Measurements from ENCODE around the gene KIT.

Gene KIT

GRCh38 chr4:54679813-54680212, 22.1 kb downstream of the KIT start:
- no peaks in the 10 kb centered on the region for H4K20me1 ChIP-seq (ENCODE audit: low read depth, low read length)
- no peak overlapping the region for H3K4me2 ChIP-seq (ENCODE audit: low read depth, low read length, poor library complexity, severe bottlenecking)
- TF ChIP-seq EZH2phosphoT487 (conservative IDR thresholded peaks at IDR 0.05; ENCODE audit: low read length) (no peak), CTCF (IDR thresholded peaks at IDR 0.05; ENCODE audit: insufficient read depth, low read length, poor library complexity, severe bottlenecking) (no peak)
- H2AFZ ChIP-seq (ENCODE audit: low read depth, low read length, severe bottlenecking), result no peak overlapping the region
- no peaks in the 10 kb centered on the region for H3F3A ChIP-seq (ENCODE audit: insufficient read depth)
- H3K27ac ChIP-seq (ENCODE audit: low read depth, low read length), result no peak overlapping the region
- H3K9me3 ChIP-seq (ENCODE audit: insufficient read depth, low read length), result no peaks in the 10 kb centered on the region
- no peaks in the 10 kb centered on the region for H3K9me2 ChIP-seq (replicated peaks; ENCODE audit: insufficient read depth, low read length)
- no peaks in the 10 kb centered on the region for H3K36me3 ChIP-seq (ENCODE audit: low read length)
- no peaks in the 10 kb centered on the region for H3K79me2 ChIP-seq (ENCODE audit: insufficient read depth, low read length)
- H3K9ac ChIP-seq (ENCODE audit: low read length), result no peak overlapping the region
- no peaks in the 10 kb centered on the region for H3K27me3 ChIP-seq (ENCODE audit: low read length)
- no peak overlapping the region for H3K4me3 ChIP-seq (ENCODE audit: insufficient read depth, low read length, poor library complexity, severe bottlenecking)

GRCh38 chr4:54683616-54684346, 26.0 kb downstream of the KIT start:
- Histone ChIP-seq H3K9me3 (ENCODE audit: insufficient read depth, low read length) (no peaks in the 10 kb centered on the region), H3F3A (ENCODE audit: insufficient read depth) (no peaks in the 10 kb centered on the region), H4K20me1 (ENCODE audit: low read depth, low read length) (no peaks in the 10 kb centered on the region), H3K27ac (ENCODE audit: low read depth, low read length) (no peak overlapping the region), H2AFZ (ENCODE audit: low read depth, low read length, severe bottlenecking) (no peak overlapping the region), H3K4me2 (ENCODE audit: low read depth, low read length, poor library complexity, severe bottlenecking) (no peak overlapping the region), H3K36me3 (ENCODE audit: low read length) (no peaks in the 10 kb centered on the region), H3K9ac (ENCODE audit: low read length) (no peak overlapping the region), H3K27me3 (ENCODE audit: low read length) (no peaks in the 10 kb centered on the region), H3K4me3 (ENCODE audit: insufficient read depth, low read length, poor library complexity, severe bottlenecking) (no peak overlapping the region), H3K9me2 (replicated peaks; ENCODE audit: insufficient read depth, low read length) (no peaks in the 10 kb centered on the region), H3K79me2 (ENCODE audit: insufficient read depth, low read length) (no peaks in the 10 kb centered on the region)
- no peak for TF ChIP-seq EZH2phosphoT487 (conservative IDR thresholded peaks at IDR 0.05; ENCODE audit: low read length)
- peak; percentile 41 for TF ChIP-seq CTCF (IDR thresholded peaks at IDR 0.05; ENCODE audit: insufficient read depth, low read length, poor library complexity, severe bottlenecking)

- Histone ChIP-seq H3K9ac (ENCODE audit: low read length) (no peak overlapping the region), H3K9me2 (replicated peaks; ENCODE audit: insufficient read depth, low read length) (no peaks in the 10 kb centered on the region), H3K27ac (ENCODE audit: low read depth, low read length) (no peak overlapping the region), H3K4me3 (ENCODE audit: insufficient read depth, low read length, poor library complexity, severe bottlenecking) (no peak overlapping the region), H3F3A (ENCODE audit: insufficient read depth) (no peaks in the 10 kb centered on the region), H3K4me2 (ENCODE audit: low read depth, low read length, poor library complexity, severe bottlenecking) (no peak overlapping the region), H3K9me3 (ENCODE audit: insufficient read depth, low read length) (no peaks in the 10 kb centered on the region), H3K79me2 (ENCODE audit: insufficient read depth, low read length) (no peaks in the 10 kb centered on the region), H2AFZ (ENCODE audit: low read depth, low read length, severe bottlenecking) (no peak overlapping the region), H4K20me1 (ENCODE audit: low read depth, low read length) (no peaks in the 10 kb centered on the region), H3K27me3 (ENCODE audit: low read length) (no peaks in the 10 kb centered on the region), H3K36me3 (ENCODE audit: low read length) (no peaks in the 10 kb centered on the region)
- TF ChIP-seq CTCF (IDR thresholded peaks at IDR 0.05; ENCODE audit: insufficient read depth, low read length, poor library complexity, severe bottlenecking), result no peak
- no peak for TF ChIP-seq EZH2phosphoT487 (conservative IDR thresholded peaks at IDR 0.05; ENCODE audit: low read length)
Observed at GRCh38 chr4:54685810-54686209, 28.1 kb downstream of the KIT start.

Data from SU-DHL-6 (cell line).